GM18526 (cell line): ENCODE measurements around the gene MYF6.

Source experiments
- POLR2A ChIP-seq: IDR thresholded peaks from 3 replicates; pipeline ENCODE4 v1.6.1; 2011; ENCODE audit not compliant: insufficient read length; ENCODE audit errors: extremely low read depth

MYF6 gene

DNA sequence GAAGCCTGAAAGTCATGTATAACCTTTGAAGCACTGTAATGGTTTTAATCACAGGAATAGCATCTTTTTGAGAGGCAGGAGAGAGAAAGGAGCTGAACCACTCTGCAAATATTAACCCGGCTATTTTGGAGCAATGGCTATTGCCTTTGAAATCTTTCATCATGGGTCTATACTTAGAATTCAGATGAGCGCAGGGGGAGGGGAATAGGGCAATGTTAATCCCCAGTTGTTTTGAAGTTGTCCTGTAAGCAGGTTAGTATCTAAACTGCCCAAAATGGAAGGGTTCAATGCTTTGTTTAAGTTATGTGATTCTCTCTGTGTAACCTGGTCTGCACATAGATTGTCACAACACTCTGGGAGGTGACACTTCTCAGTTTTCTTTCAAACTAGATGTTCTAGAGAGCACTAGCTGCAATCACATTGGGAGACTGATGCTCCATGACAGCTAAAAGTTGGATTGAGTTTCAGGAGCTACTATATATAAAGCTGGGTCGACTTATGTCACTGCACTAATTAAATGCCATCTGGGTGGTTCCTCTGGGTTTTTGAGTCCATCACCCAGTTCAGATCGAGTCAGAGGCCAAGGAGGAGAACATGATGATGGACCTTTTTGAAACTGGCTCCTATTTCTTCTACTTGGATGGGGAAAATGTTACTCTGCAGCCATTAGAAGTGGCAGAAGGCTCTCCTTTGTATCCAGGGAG, at the start of gene MYF6:
TSS of gene MYF6 (plus strand) at position 509 of the 704 bp plus-strand sequence. CDS start at position 595, 86 bp downstream.
- TF ChIP-seq POLR2A: no peak

DNA sequence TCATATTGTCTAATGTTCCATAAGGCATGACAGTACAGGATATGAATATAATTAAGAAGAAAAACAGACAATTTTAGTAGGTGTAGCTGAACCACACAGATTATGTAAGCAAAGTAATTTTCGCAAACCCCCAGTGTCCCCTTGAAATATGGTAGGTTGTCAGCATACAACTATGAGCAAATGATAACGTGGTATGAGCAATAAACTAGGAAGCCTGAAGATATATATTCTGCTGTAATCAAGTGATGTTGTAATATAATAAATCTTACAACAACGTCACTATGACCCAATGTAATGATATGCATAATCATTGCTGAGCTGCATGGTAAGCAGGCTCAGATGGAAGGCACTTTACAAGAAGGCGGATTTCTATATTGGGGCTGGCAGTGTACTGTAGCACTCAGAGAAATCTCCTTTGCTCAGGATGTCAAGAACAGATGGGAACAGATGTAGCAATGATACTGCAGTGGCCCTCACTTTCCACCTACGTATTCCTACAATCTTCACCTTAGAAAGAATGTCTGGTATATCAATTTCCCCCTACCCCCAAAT, 47.8 kb upstream of the MYF6 start:
- TF ChIP-seq POLR2A: no peak

DNA sequence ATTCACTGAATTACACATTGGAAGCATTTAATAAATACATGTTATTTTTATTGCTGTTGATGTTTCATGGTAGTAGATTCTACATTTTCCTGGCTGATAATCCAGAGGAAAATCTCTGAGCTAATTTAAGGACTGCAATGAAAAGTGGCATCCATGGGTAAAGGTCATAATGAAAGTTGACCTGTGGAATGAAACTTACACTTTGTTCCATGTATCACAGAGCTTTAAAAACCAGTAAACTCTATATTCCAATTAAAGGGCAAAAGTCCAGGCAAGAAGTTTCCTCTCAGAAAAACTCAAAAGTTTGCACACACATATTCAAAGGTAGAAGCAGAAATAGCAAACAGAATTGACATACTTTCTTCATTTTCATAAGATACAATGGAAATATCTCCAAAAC, 44.8 kb upstream of the MYF6 start:
- no peak for TF ChIP-seq POLR2A

GRCh38 chr12:80670214-80670613, 37.2 kb upstream of the MYF6 start:
- no peak for TF ChIP-seq POLR2A

- TF ChIP-seq POLR2A: no peak
Measured at GRCh38 chr12:80676856-80677255, 30.6 kb upstream of the MYF6 start.

- TF ChIP-seq POLR2A: no peak
Measured at GRCh38 chr12:80677994-80678393, 29.4 kb upstream of the MYF6 start.

GRCh38 chr12:80679346-80680131, 27.9 kb upstream of the MYF6 start:
- TF ChIP-seq POLR2A: no peak

- TF ChIP-seq POLR2A: no peak
Measured at GRCh38 chr12:80681287-80681686, 26.1 kb upstream of the MYF6 start.

- no peak for TF ChIP-seq POLR2A
Measured at GRCh38 chr12:80681786-80682185, 25.6 kb upstream of the MYF6 start.

GRCh38 chr12:80684077-80684495, 23.3 kb upstream of the MYF6 start:
- TF ChIP-seq POLR2A: no peak

- TF ChIP-seq POLR2A: no peak
Measured at GRCh38 chr12:80690090-80690489, 17.3 kb upstream of the MYF6 start.

DNA sequence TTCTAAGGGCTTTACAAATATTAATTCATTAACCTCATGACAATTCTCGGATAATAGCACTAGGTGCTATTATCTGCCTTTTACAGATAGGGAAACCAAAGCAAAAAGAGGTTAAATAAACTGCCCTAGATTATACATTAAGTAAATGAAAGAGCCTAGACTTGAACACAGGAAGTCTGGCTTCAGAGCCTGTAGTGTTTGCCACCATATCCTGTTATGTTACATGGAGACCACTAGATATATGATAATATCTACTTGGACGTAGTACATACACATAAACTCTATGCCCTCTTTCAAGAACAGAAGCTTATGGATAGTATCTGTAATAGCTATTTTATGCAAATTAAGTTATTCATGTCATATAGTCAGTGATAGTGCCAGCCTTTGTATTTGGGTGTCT, 16.9 kb upstream of the MYF6 start:
- no peak for TF ChIP-seq POLR2A

DNA sequence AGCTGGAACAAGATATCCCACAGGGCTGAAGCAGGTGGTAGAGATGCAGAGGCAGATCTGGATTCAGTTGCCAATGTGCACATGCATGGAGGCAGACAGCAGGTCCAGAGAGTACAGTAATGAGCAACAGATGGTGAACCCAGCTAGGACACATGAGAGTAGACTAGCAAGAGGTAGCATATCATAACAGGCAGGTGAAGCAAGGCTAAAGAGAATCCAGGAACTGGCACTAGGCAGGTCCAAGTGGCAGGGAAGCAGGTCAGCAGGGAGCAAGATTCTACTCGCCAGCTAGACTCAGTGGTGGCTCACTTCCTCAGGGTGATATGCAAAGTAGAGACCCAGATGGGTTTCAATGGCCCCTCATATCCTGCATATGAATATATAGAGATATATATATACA, 15.3 kb upstream of the MYF6 start:
- TF ChIP-seq POLR2A: no peak

DNA sequence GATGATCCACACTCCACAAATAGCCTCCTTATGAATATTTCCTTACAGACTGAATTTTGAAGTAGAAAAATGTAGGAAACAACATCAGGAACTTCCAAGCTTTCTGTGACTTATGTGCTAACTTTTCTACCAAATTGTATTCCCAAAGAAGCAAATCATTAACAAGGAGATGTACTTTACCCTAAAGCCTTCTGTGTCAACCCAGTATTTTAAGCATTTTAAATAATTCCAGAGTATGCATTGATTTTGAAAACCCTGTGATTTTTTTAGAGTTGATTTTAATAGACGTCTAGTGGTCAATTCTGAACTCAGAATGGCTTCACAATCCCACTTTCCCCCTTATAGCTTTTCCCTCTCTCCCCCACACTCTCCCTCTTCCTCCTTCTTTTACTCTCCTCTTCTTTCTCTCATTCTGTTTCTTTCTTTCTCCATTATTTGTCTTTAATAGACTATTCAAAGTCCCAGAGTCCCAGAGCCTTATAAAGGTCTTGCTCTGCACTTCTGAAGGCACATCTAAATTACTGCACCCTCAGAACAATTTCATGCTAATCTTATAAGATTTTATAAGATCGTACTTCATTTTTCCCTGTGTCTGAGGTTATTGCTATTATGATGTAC, 10.1 kb upstream of the MYF6 start:
- no peak for TF ChIP-seq POLR2A

DNA sequence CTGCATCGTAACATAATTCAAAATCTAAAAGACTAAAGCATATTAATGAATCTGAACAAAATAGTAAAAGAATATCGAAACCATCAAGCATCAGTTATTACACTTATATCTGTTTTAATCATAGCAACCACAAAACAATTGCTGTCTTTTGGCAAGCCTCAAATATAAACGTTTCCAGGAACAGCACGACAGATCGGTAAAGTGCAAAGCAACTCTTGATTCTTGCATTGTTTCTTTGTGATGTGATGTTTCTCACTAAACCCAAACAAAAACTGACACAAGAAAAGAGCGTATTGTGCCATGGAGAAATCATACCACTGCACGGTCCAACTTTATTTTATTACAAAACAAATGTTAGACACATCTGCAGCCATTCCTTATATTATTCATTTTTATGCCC, 9.2 kb upstream of the MYF6 start:
- no peak for TF ChIP-seq POLR2A

DNA sequence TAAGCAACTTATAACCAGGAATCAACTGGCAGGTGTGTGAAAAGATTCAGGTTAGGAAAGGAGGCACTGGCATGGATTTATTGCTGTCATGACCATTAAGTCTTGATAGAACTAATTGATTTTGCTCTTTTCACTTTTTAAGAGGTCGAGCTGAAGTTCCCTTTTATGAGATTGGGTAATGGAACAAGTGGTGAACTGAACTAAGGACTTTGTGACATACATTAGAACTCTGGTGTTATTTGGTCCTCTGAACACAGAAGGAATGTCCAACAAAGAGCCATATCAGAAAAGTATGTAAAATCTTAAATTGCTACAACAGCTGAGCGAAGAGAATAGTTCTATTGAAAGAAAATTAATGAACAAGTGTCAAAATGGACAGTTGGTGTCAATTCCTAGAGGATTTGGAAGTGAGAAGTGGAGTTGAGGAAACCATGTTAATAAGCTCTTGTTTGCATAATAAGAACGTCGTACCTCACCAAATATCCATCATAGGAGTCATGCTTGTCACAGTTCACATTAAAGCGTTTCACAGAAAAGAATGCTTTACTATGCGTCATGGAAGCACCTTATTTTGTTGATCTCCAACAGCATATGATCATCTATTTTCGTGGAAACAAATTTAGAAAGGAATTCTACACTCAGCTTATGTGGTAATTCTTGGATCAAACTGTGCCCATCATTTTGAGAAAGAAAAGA, 8.4 kb upstream of the MYF6 start:
- TF ChIP-seq POLR2A: no peak

- no peak for TF ChIP-seq POLR2A
Measured at GRCh38 chr12:80700327-80700726, 7.1 kb upstream of the MYF6 start.
